ENCODE measurements around the gene HYAL2.

DNA sequence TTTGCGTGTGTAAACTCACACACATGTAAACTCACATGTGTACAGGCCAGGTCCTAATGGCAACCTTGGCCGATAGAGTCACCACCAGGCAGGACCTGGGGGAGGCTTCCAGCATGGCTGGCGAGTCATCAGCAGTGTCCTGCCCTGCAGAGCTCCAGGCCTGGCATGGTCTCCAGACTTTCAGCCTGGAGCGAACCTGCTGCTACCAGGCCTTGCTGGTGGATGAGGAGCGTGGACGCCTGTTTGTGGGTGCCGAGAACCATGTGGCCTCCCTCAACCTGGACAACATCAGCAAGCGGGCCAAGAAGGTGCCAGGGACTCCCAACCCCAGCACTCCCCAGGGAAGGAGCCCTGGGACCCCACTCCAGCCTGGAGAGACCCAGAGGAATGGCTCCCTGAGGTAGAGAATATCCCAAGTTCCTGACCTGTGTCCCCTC lies 52.5 kb downstream of the HYAL2 start:
- TF ChIP-seq POLR2A (IDR thresholded peaks at IDR 0.05), result no peak
- TF ChIP-seq, protein P1, sequence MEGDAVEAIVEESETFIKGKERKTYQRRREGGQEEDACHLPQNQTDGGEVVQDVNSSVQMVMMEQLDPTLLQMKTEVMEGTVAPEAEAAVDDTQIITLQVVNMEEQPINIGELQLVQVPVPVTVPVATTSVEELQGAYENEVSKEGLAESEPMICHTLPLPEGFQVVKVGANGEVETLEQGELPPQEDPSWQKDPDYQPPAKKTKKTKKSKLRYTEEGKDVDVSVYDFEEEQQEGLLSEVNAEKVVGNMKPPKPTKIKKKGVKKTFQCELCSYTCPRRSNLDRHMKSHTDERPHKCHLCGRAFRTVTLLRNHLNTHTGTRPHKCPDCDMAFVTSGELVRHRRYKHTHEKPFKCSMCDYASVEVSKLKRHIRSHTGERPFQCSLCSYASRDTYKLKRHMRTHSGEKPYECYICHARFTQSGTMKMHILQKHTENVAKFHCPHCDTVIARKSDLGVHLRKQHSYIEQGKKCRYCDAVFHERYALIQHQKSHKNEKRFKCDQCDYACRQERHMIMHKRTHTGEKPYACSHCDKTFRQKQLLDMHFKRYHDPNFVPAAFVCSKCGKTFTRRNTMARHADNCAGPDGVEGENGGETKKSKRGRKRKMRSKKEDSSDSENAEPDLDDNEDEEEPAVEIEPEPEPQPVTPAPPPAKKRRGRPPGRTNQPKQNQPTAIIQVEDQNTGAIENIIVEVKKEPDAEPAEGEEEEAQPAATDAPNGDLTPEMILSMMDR (IDR thresholded peaks at IDR 0.05), result no peak

Measured in sigmoid colon (tissue), 3 donors.